Activated CD4-positive, alpha-beta T cell treated with anti-CD3 and anti-CD28 coated beads for 48 hours (primary cell): Measurements from ENCODE around the gene NSF.
"Not testable (repeated sequence)": the region's sequence is repeated elsewhere in the genome, so short reads cannot be mapped to it uniquely, and the experiment has no call there.

Experiments used
- DNase-seq: peaks from one replicate; pipeline ENCODE4 v3.0.0-alpha.2; 2020

The NSF gene

DNA sequence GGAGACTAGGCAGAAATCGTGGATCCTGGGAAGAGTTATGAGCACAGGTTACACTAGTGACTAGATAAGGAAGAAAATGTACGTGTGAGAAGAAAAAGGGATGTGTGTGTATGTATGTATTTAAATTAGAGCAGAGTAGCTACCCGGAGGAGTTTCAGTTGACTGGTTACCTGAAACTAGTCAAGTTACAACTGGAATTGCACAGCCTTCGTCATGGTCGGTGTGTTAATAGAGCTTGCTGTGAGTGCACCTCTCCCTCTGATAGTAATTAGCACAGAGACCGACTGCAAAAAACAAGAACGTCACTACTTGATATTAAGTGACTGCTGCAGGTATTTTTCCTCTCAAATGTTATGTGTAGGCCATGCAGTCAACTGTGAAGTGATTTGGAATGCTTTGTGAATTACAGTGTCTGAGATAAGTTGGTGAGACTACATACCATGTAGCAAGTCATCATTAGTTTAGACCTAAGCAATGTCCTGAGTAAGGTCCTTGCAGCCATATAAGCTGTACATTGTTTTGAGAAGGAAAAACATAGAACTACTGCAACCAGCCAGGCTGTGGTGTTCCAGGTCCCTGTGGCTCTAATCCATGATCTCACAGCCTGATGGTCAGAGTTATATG is 132.3 kb downstream of the NSF start:
- no peak for DNase-seq

DNA sequence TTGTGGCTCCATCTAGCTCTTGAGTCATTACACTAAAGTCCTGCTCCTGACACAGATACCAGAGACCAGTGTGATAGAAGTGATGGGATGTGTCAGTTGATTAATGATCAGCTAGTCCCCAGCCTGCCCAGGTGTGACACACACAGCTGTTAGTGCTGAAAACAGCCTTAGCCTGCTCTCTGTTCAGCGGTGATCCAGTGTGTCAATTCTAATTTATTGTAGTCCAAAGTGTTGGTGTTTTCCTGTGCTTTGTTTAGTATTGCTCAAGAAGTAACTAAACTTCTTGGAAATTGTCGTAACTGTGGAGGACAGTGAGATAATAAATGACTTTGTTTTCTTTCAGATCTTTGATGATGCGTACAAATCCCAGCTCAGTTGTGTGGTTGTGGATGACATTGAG is 135.7 kb downstream of the NSF start:
- no peak for DNase-seq

DNA sequence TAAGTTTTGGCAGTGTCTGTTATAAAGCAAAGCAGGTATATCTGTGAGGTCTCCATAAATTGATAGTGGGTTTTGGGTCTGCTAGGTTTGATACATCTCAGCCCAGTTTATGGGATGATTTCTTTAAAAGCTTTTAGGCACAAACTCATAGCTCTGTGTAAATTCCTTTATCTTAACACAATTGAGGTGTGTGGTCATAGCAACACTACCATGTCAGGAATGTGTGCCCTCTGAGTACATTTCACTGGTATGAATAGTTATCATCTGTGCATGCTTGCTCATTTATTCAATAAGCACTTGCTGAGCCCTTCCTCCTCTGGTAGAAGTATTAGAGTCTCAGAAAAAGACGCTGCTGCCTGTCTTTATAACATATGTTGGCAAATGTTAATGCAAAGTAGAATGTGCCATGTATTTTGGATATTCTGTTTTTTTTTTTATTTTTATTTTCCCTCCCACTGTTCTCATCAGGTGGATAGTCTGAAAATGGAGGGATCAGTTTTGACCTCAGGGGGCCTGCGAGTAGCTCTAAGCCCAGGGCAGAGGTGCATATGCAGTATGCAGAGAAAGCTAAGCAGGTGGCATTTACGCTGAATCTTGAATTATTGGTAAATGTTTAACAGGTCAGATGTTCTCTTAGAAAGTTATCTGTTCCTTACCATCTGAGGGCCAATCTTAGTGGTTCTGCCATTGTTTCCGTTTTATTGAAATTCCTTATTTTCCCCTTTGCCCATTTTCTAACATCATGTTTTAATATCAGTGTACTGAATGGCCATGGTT is 137.3 kb downstream of the NSF start:
- no peak for DNase-seq

DNA sequence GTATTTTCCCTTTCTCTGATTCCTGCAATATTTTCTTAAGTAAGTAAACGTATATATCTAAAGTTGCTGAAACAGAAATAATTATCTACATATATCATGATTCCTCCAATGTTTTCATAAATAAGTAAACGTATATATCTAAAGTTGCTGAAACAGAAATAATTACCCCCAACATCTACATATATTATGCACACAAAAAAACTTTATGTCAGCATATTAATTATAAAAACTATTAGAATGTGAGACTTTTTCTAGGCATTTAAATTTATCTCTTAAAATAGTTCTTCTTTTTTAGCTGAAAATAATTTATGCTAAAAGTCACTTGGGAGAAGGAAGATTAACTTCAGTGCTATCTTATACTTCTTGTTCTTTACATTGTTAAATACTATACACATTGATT is 139.6 kb downstream of the NSF start:
- DNase-seq = no peak

DNA sequence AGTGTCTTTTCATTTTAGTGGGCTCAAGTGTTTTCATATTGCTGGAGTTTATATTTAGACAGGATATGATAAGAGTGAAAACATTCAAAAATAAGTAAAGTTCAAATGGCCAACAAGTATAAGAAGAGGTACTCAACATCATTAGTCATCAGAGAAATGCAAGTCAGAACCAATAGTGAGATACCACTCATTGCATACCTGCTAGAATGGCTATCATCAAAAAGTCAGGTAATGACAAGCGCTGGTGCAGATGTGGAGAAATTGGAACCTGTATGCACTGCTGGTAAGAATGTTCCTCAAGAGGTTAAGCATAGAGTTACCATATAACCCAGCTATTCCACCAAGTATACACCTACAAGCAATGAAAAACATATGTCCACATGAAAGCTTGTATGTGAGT is 140.2 kb downstream of the NSF start:
- DNase-seq = no peak

DNA sequence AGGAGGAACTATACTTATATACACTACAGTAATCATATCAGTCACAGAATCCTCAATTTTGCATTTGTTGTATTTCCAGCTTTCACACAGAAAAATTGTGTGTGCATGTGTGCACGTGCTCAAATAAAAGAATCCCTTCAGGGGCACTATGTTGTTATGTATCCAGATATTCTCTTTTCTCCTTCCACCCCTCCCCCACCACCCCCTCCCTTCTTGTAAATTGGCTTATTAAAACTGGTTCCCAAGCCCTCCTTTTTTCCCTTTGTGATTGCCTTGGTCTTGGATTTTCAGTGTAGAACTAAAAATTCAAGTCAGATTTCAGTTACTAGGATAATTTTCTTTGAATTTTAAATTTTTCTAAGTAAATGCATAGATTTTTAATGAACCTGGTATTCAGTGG is 141.7 kb downstream of the NSF start:
- DNase-seq = no peak

DNA sequence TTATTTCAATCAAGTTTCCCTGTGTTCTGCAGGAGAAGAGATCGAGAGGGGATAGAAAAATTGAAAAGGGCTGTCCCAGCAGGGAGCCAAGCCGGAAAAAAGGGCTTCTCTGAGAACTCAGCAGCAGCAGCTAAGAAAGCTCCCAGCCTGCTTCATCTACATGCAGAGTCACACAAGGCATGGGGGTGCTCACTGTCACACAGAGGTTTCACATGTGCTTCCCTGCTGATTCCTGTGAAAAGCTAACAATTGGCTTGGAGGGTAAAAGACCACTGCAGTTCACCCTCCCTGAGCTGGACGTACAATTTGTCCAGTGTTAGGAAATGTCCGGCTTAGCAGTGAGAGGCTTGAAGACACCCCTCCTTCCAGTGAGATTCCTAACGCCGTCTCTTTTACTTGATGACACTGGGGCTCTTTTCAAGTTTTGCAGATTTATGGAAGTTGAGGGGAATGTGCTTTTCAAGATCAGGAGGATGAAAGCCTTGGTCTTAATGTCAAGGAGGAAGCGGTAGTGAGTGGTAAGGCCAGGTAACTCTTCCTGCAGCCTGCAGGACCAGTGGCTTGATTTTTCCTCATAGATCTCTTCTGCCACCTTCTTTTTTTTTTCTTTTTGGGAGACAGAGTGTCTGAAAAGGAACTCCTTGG is 142.4 kb downstream of the NSF start:
- DNase-seq = no peak

DNA sequence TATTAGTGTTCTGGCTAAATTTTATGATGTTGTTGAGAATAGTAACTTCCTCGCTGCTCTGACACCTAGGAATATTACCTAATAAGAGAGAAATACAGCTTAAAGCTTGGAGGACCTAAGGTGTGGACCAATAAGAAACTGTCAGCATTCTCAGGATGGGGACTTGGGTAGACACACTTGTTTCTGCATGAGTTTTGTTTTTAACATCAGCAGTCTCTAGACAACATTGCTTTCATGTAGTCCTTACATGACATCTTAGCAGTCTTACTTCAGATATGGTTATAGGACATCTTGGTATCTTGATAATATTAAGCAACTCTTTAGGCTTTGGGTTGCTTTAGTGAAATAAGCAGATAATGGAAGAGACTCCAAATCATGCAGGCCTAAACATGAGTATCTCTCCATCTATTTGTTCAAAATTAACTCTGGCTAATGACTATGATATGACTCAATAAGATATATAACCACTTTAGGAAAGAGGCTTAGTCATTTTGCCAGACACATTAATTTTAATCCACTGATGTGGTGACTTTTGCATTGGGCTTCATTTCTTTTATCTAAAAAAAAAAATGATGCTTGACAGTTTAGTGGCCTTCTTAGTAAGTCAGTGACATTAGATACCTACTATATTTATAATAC is 143.5 kb downstream of the NSF start:
- DNase-seq = no peak

DNA sequence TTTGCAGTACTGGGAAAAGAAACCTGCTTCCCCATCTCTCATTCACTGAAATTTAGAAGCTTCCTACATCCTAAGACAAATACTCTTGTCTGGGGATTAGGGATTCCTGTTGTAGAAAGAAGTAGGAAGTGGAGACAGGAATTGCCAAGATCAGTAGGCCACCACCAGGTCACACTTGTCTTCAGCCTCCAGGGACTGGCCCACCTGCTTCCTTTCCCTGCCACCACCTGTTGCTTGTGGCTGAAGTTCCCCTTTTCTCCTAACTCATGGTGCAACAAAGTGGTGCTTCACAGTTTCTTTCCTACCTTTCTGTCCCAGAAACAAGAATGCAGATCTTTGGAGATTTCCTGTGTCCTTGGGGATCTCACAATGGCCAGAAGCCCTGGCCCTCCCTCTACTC is 145.6 kb downstream of the NSF start:
- no peak for DNase-seq

DNA sequence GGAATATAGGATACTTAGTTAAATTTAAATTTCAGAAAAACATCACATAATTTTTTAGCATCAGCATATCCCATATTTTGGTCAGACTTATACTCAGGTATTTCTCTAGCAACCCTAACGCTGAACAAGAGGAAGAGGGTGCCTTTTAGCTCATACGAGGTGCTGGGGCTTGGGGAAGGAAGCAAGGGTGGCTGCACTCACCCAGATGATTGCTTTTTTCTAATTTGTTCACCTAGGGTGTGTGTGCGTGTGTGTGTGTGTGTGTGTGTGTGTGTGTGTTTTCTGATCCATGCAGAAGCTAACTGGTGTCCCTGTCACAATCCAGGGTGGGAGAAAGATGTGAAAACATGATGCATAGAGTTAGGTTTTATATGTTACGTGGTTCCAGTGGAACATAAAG is 146.9 kb downstream of the NSF start:
- no peak for DNase-seq

DNA sequence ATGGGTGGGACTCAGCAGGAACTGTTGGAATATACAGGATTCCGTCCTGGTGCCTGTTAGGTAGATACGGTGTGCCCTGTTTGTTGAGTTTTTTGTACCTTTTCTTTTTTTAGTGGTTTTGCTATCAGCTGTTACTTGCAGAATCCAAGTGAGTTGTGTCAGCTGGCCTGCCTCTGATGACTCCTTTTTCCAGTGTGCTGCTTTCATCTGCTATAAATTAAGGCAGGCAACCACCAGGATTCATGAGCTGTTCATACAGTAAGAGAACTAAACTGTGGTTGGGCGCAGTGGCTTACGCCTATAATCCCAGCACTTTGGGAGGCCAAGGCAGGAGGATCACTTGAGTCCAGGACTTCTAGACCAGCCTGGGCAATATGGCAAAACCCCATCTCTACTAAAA is 148.1 kb downstream of the NSF start:
- DNase-seq = no peak

DNA sequence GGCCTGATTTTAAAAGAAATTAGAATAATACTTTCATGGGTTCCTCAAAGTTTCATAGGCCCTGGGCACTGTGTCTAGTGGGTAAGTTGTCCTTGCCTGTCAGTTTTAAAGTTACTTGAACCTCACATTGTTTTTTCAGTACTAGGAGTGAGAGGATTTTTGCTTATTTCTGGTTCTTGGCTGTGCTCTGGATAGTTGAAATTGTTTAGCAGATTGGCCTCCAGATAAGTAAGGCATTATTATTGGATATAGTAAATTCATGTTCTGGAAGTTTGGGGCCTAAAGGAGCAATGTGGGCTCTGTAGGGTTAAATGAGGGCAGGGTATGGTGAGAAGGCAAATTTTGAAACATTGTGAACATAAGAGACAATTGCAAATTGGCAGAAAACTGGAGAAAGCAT is 149.5 kb downstream of the NSF start:
- no peak for DNase-seq

DNA sequence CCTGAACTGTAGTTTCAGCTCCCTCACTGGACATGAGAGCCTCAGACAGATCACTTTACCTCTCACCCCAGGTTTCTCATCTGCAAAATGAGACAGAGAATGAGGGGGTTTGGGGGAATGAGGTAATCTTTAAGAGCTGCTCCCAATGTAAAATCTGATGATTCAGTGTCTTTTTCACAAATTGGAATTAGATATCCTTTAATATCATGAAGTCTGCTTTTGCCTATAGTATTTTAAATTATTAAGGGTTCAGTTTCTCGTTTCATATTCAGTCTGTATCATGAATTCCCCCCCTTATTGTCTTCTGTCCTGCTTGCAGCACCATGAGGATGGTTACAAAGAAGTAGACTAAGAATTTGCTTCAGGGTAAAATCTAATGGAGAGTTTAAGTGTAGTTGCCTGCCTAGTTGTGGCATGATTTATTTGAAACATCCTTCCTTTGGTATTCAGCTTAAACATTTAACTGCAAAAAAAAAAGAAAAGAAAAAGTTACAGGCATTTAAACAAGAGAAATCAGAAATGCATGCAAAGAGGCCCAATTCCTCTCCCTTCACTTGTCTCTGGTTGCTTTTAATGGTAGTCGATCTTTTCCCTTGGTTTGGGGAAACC is 150.8 kb downstream of the NSF start:
- DNase-seq = no peak

DNA sequence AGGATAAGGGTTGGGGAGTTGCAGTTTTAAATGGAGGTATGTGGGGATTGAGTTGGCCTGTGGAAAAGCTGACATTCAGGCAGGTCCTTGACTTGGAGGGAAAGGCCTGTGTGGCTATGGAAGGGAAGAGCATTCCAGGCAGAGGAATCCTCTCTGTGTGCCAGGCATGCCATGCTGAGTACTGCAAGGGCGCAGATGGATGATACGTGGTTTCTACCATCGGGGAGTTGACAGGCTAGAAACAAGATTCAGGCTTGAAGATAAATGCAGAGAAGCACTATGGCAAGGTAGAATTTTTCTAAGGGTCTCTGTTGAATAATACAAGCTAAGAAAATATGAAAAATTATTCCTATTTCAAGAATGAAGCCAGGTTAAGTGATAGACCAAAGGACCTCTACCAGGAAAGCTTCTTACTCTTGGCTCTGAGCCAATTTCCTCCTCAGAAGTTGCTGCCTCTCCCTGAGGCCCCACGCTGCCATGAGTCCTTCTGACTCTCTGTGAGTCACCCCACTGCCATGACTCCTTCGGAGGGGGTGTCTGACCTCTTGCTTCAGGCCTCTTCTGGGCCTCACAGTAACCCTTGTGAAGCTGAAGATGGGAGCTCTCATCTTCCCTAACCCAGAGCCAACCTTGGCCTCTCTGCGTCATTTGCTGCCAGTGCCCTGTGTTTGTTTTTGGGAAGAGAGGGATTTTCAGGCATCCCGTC is 152.2 kb downstream of the NSF start:
- peak; percentile 27 for DNase-seq

DNA sequence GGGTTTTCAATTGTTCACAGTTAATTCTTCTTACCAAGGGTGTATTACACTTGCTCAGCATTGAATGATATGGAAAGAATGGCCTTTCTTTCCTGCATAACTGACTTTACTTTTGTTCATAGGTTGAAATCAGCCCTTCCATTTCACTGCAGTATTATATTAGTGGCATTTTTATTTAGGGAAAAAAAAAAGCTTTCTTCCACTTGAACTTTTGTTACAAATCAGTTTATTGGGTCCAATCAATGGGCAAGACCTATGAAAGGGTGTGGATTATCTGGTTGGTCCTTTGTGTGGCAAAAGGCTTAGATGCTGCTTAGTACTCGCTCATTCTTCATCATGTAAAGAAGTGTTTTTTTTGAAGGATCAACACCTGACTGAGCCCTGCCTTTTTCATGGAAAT is 154.0 kb downstream of the NSF start:
- no peak for DNase-seq

DNA sequence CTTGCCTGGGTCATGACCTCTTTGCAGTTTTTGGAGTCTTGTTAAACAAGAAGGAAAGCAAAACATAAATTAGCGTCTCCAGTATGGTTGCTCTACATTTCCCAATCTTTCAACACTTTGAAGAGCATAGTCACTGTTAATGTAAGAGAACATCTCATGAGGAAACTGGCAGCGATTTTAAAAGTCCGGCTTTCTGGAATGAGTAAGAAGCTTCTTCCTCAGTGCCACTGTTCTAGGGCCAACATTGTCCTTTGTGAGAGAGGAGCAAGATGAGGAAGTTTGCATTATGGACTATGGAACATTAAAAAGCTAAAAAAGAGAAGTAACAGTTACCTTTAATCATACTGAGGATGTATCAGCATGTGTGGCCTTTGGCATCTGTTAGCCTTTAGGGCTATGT is 154.9 kb downstream of the NSF start:
- DNase-seq = no peak

DNA sequence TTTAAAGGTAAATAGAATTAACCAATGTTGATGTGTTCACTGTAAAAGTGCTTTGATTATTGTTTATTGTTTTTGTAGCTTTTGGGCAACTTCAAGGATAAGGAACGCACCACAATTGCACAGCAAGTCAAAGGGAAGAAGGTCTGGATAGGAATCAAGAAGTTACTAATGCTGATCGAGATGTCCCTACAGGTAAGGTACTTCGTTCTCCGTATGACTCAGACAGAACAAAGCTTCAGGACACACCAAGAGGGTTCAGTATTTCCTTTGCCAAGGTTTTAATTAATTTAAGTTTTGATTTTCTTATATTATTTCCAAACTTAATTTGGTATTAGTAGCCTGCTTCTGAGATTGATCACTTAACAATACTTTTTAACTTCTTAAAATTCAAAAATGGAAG is 161.0 kb downstream of the NSF start:
- DNase-seq = no peak

DNA sequence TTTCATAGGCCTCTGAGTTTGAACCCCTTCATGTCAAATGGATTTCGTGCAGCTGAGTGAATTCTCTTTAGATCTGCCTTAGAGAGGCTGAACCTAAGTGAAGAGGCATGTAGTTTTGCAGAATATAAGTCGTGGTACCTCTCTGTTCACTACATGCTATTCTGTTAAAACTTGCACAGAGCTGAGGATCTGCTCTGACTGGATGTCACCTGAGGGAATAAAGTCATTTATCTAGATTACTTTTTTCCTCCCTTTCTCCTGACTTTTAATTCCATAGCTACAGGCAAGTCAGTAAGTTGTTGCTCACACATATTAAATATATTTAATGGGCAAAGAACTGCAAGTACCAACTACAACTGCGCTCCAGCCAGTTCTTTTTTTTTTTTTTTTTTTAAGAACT is 163.3 kb downstream of the NSF start:
- DNase-seq = no peak

DNA sequence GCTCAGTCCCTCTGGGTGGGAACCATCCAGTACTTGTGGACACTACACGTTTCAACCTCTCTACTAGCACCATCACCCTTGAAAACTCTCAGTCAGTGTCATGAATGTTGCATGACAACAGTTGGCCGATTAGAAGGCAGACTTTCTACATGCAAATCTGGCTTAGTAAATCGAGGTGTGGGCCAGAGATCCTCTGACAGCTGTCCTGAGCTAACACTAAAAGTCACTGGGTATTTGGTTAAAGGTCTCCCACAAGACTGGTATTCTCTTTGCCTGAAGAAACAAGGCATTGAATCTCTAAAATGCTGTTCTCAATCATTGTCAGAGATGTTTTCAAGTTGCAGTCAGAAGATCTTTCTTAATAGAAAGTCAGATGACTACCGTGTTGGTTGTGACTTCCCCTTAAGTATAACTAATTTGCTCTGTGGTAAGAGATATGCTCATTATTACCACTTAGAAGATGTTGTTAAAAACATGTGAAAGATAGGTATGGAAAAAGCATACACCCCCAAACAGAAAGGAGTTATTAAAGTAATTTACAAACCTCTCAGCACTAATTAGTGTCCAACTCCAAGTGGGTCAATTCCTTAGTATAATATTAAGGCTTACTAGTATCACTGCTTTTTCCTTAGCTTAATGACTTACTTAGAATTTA is 165.7 kb downstream of the NSF start:
- DNase-seq = no peak

DNA sequence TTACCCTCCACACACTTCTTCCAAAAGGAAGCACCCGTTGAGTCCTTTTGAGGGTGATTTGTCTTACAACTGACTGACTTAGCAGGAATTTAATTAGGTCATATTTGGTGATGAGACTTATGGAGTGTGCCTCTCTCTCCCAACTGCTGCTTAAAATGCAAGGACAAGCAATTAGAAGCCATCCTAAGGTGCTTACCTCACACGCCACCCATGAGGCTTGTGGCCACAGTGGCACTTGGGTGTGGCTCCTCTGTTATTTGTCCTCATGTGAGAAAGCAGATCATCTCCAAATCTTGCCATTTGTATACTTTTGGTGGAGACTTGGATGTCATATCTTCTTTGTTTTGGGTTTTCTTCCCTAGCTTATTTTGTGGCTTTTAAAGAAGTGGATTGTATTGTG is 166.4 kb downstream of the NSF start:
- DNase-seq = no peak

DNA sequence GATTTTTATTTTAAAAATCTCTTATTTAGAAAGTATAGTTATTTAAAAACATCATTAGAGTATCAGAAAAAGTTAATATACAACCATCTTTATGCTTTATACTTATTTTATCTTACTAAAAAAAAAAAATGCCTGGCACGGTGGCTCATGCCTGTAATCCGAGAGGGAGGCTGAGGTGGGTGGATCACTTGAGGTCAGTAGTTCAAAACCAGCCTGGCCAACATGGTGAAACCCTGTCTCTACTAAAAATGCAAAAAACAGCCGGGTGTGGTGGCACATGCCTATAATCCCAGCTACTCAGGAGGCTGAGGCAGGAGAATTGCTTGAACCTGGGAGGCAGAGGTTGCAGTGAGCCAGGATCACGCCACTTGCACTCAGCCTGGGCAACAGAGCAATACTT is 167.1 kb downstream of the NSF start:
- DNase-seq = not testable (repeated sequence)

DNA sequence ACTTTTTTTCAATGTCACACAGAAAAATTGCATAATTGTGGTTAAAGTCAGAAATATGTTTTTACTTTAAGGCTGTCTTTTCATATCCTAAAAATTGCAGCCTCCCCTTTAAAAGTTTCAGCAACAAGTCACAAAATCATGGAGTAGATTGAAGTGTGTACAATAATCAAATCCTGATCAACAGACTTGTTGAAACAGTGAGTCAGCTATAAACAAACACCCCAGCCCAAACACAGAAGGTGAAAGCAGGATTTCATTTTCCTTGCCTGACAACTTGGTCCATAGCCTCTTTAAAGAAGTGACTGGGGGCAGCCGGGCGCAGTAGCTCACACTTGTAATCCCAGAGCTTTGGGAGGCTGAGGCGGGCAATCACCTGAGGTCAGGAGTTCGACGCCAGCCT is 168.1 kb downstream of the NSF start:
- no peak for DNase-seq
